ENCODE results near the gene ADRB2.

GRCh38 chr5:148788636-148789035 is 37.8 kb upstream of the ADRB2 start:
- no peak for TF ChIP-seq CTCF (IDR thresholded peaks at IDR 0.05 in 2 of 3, conservative IDR thresholded peaks at IDR 0.05 in 1 of 3; ENCODE audit: borderline replicate concordance in 1 of 3, insufficient read depth in 1 of 3, low read depth in 2 of 3, low read length in 2 of 3)
- TF ChIP-seq EZH2phosphoT487 (IDR thresholded peaks at IDR 0.05; ENCODE audit: borderline replicate concordance), result no peak
- TF ChIP-seq EZH2 (IDR thresholded peaks at IDR 0.05), result no peak
- no peak for TF ChIP-seq REST (IDR thresholded peaks at IDR 0.05; ENCODE audit: low read depth)

All from HCT116 (cell line).